Measurements from ENCODE around the gene WWOX. TPM values are rescaled to one million over a fixed set of nuclear protein-coding genes. Genes with fewer than 3 reads are reported as not detected.

Gene WWOX
- total and polyA plus RNA-seq, 2 of the 13 experiments (the other 11 are each of a cell fraction or from before 2014, with no cell fraction given), result 9.1 to 37.4 TPM

DNA sequence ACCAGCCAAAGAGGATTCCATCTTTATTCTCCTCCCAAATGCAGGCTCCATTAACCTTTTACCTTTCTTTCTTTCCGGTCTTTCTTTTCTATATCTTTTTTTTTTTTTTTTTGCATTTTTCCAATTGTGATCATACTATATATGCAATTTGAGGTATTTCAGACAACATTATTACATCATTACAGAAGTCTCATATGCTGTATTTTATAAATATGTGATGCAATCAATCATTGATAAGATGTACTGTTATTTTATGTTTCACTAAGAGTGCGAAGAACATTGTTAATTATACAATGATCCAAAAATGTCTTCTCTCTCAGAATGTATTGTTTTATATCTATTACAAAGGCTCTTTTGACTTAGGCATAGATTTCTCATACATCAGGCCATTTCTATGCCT lies 683.1 kb downstream of the WWOX start:
- Histone ChIP-seq H2AFZ (ENCODE audit: low read length) (no peak overlapping the region), H3K4me3 (replicated peaks in 1 of 3; ENCODE audit: insufficient read depth in 1 of 3, low read depth in 2 of 3, low read length in 3 of 3) (no peak overlapping the region), H3K27me3 (ENCODE audit: control insufficient read depth in 1 of 2, insufficient read depth in 2 of 2, low read length in 2 of 2) (no peaks in the 10 kb centered on the region), H3K9me3 (ENCODE audit: low read length) (no peaks in the 10 kb centered on the region), H3K9ac (ENCODE audit: insufficient read depth, low read depth, low read length) (no peak overlapping the region), H3K4me1 (ENCODE audit: insufficient read depth, low read length) (peaks cover 11% of the 10 kb centered on the region), H3K4me2 (ENCODE audit: low read depth, low read length) (no peak overlapping the region), H3K36me3 (replicated peaks in 1 of 2; ENCODE audit: control insufficient read depth in 1 of 2, insufficient read depth in 2 of 2, low read length in 2 of 2) (no peaks in the 10 kb centered on the region), H3K79me2 (ENCODE audit: insufficient read depth, low read length) (no peaks in the 10 kb centered on the region), H4K20me1 (ENCODE audit: insufficient read depth, low read length) (no peaks in the 10 kb centered on the region), H3K27ac (ENCODE audit: extremely low read length, insufficient read depth, low read length) (no peak overlapping the region)
- 97% methylated on average over 2 of the region's 2 CpGs for WGBS (ENCODE audit: low lambda C conversion rate)
- ChIA-PET CTCF (ENCODE audit: low intra/inter-chr PET ratio, low total read pairs) (no interaction called here), POLR2A (no interaction called here)
- FAIRE-seq (no peak), ATAC-seq (no peak), DNase-seq (ENCODE audit: low spot score) (no peak)
- in situ Hi-C loops (cut with HindIII; ENCODE audit: extremely low pct_ligation_motif_present, low pct_unique_long_range_greater_than_20kb) (no loop called here), intact Hi-C loops (cut with micrococcal nuclease; ENCODE audit: unreplicated experiment) (no loop called here)
- TF ChIP-seq ZHX1 (CRISPR knock-in tag; IDR thresholded peaks at IDR 0.05; ENCODE audit: low read depth) (no peak), ATF7 (IDR thresholded peaks at IDR 0.05) (peak; percentile 84), ATF7 (CRISPR knock-in tag; IDR thresholded peaks at IDR 0.05) (no peak), SAP130 (CRISPR knock-in tag; IDR thresholded peaks at IDR 0.05; ENCODE audit: low read depth) (no peak), KLF11 (CRISPR knock-in tag; IDR thresholded peaks at IDR 0.05) (no peak), CEBPB (IDR thresholded peaks at IDR 0.05; ENCODE audit: borderline replicate concordance, low read depth, low read length) (peak; percentile 69)
- no TSS peak for BruUV-seq (replicated peaks)

DNA sequence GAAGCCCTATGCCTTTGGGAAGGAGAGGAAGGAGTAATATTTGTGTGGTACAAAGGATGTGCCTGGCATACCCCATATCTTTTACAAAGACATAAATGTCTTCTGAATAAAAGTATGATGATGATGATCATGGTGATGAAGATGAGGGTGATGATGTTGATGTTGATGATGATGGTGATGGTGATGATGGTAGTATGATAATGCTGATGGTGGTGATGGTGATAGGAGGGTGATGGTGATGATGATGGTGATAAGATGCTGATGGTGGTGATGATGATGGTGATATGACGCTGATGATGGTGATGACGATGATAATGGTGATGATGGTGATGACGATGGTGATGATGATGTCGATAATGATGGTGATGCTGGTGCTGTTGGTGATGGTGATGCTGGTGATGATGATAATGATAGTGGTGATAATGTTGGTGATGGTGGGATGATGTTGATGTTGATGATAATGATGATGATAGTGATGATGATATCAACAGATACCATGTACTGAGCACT lies 684.2 kb downstream of the WWOX start:
- POLR2A ChIA-PET, result no interaction called here
- Histone ChIP-seq H3K9me3 (ENCODE audit: low read length) (no peaks in the 10 kb centered on the region), H2AFZ (ENCODE audit: low read length) (no peak overlapping the region), H3K9ac (ENCODE audit: insufficient read depth, low read depth, low read length) (no peak overlapping the region), H3K79me2 (ENCODE audit: insufficient read depth, low read length) (no peaks in the 10 kb centered on the region), H3K4me3 (replicated peaks in 1 of 3; ENCODE audit: insufficient read depth in 1 of 3, low read depth in 2 of 3, low read length in 3 of 3) (no peak overlapping the region), H3K36me3 (replicated peaks in 1 of 2; ENCODE audit: control insufficient read depth in 1 of 2, insufficient read depth in 2 of 2, low read length in 2 of 2) (no peaks in the 10 kb centered on the region), H3K27me3 (ENCODE audit: control insufficient read depth in 1 of 2, insufficient read depth in 2 of 2, low read length in 2 of 2) (no peaks in the 10 kb centered on the region), H3K4me1 (ENCODE audit: insufficient read depth, low read length) (peaks cover 11% of the 10 kb centered on the region), H3K4me2 (ENCODE audit: low read depth, low read length) (no peak overlapping the region), H3K27ac (ENCODE audit: extremely low read length, insufficient read depth, low read length) (no peak overlapping the region), H4K20me1 (ENCODE audit: insufficient read depth, low read length) (no peaks in the 10 kb centered on the region)
- 78% methylated on average over 4 of the region's 4 CpGs for WGBS (ENCODE audit: low lambda C conversion rate)
- no TSS peak for BruUV-seq (replicated peaks)
- intact Hi-C loops (cut with micrococcal nuclease; ENCODE audit: unreplicated experiment) (no loop called here), in situ Hi-C loops (cut with HindIII; ENCODE audit: extremely low pct_ligation_motif_present, low pct_unique_long_range_greater_than_20kb) (no loop called here)
- ATAC-seq (no peak), DNase-seq (ENCODE audit: low spot score) (no peak), FAIRE-seq (no peak)
- CTCF ChIA-PET (ENCODE audit: low intra/inter-chr PET ratio, low total read pairs), result no interaction called here
- TF ChIP-seq FOXK2 (IDR thresholded peaks at IDR 0.05) (peak; percentile 44; the same call in 1 of the 2 replicates), ZBTB3 (CRISPR knock-in tag; IDR thresholded peaks at IDR 0.05; ENCODE audit: borderline replicate concordance, low read depth) (no peak), REPIN1 (CRISPR knock-in tag; IDR thresholded peaks at IDR 0.05; ENCODE audit: borderline replicate concordance, low read depth) (no peak), JUNB (CRISPR knock-in tag; IDR thresholded peaks at IDR 0.05; ENCODE audit: borderline replicate concordance) (peak; percentile 12; the same call in 1 of the 2 replicates), ZSCAN25 (CRISPR knock-in tag; IDR thresholded peaks at IDR 0.05) (no peak), PHF5A (CRISPR knock-in tag; IDR thresholded peaks at IDR 0.05; ENCODE audit: low read depth, unreplicated experiment) (no peak), ATF7 (IDR thresholded peaks at IDR 0.05) (peak; percentile 38; the same call in 1 of the 2 replicates), ATF7 (CRISPR knock-in tag; IDR thresholded peaks at IDR 0.05) (no peak), SATB2 (CRISPR knock-in tag; IDR thresholded peaks at IDR 0.05) (no peak), SNAPC5 (CRISPR knock-in tag; IDR thresholded peaks at IDR 0.05; ENCODE audit: borderline replicate concordance) (no peak), ZNF446 (CRISPR knock-in tag; IDR thresholded peaks at IDR 0.05) (no peak)
- TF ChIP-seq, protein P1, sequence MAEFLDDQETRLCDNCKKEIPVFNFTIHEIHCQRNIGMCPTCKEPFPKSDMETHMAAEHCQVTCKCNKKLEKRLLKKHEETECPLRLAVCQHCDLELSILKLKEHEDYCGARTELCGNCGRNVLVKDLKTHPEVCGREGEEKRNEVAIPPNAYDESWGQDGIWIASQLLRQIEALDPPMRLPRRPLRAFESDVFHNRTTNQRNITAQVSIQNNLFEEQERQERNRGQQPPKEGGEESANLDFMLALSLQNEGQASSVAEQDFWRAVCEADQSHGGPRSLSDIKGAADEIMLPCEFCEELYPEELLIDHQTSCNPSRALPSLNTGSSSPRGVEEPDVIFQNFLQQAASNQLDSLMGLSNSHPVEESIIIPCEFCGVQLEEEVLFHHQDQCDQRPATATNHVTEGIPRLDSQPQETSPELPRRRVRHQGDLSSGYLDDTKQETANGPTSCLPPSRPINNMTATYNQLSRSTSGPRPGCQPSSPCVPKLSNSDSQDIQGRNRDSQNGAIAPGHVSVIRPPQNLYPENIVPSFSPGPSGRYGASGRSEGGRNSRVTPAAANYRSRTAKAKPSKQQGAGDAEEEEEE (CRISPR knock-in tag; IDR thresholded peaks at IDR 0.05; ENCODE audit: borderline replicate concordance), result no peak
